Measurements from ENCODE around the gene RAD51B.
A peak's percentile ranks its signal among the peaks of the same experiment; 100 is the strongest.

RAD51B gene

GRCh38 chr14:67932708-67933246 is 113.2 kb downstream of the RAD51B start:
- H3K4me1 ChIP-seq (ENCODE audit: low read length): no peaks in the 10 kb centered on the region
- TF ChIP-seq EZH2 (optimal IDR thresholded peaks at IDR 0.05; ENCODE audit: low read depth, low read length) (no peak), EZH2phosphoT487 (IDR thresholded peaks at IDR 0.05; ENCODE audit: low read length) (no peak), CTCF (IDR thresholded peaks at IDR 0.05; ENCODE audit: low read length) (no peak)
- no peaks in the 10 kb centered on the region for H3K9me3 ChIP-seq (replicated peaks; ENCODE audit: insufficient read depth, low read length)
- DNase-seq: no peak
- no peaks in the 10 kb centered on the region for H3K9me2 ChIP-seq (replicated peaks; ENCODE audit: insufficient read depth, low read length)
- no peaks in the 10 kb centered on the region for H3F3A ChIP-seq (ENCODE audit: insufficient read depth, low read length)
- H3K36me3 ChIP-seq (replicated peaks; ENCODE audit: insufficient read depth, low read length): no peaks in the 10 kb centered on the region
- H3K9ac ChIP-seq (ENCODE audit: low read length): no peak overlapping the region
- H3K27ac ChIP-seq (ENCODE audit: low read length): no peak overlapping the region
- H2AFZ ChIP-seq (ENCODE audit: low read length): no peak overlapping the region
- H3K4me3 ChIP-seq (ENCODE audit: low read length): no peak overlapping the region
- H4K20me1 ChIP-seq (ENCODE audit: insufficient read depth, low read length): no peaks in the 10 kb centered on the region
- H3K79me2 ChIP-seq (ENCODE audit: low read length): no peaks in the 10 kb centered on the region
- H3K4me2 ChIP-seq (ENCODE audit: low read depth, low read length): no peak overlapping the region
- H3K27me3 ChIP-seq (replicated peaks; ENCODE audit: insufficient read depth, low read length): no peaks in the 10 kb centered on the region

- no peaks in the 10 kb centered on the region for H3K36me3 ChIP-seq (replicated peaks; ENCODE audit: insufficient read depth, low read length)
- TF ChIP-seq CTCF (IDR thresholded peaks at IDR 0.05; ENCODE audit: low read length) (no peak), EZH2phosphoT487 (IDR thresholded peaks at IDR 0.05; ENCODE audit: low read length) (no peak), EZH2 (optimal IDR thresholded peaks at IDR 0.05; ENCODE audit: low read depth, low read length) (no peak)
- H3K4me3 ChIP-seq (ENCODE audit: low read length): no peak overlapping the region
- no peaks in the 10 kb centered on the region for H3K9me2 ChIP-seq (replicated peaks; ENCODE audit: insufficient read depth, low read length)
- DNase-seq: no peak
- no peak overlapping the region for H3K9ac ChIP-seq (ENCODE audit: low read length)
- no peaks in the 10 kb centered on the region for H3K79me2 ChIP-seq (ENCODE audit: low read length)
- H3K9me3 ChIP-seq (replicated peaks; ENCODE audit: insufficient read depth, low read length): no peaks in the 10 kb centered on the region
- H2AFZ ChIP-seq (ENCODE audit: low read length): no peak overlapping the region
- no peak overlapping the region for H3K4me2 ChIP-seq (ENCODE audit: low read depth, low read length)
- H3K4me1 ChIP-seq (ENCODE audit: low read length): no peaks in the 10 kb centered on the region
- no peak overlapping the region for H3K27ac ChIP-seq (ENCODE audit: low read length)
- H3F3A ChIP-seq (ENCODE audit: insufficient read depth, low read length): no peaks in the 10 kb centered on the region
- no peaks in the 10 kb centered on the region for H4K20me1 ChIP-seq (ENCODE audit: insufficient read depth, low read length)
- no peaks in the 10 kb centered on the region for H3K27me3 ChIP-seq (replicated peaks; ENCODE audit: insufficient read depth, low read length)
Observed at GRCh38 chr14:67933266-67933665, 113.7 kb downstream of the RAD51B start.

DNA sequence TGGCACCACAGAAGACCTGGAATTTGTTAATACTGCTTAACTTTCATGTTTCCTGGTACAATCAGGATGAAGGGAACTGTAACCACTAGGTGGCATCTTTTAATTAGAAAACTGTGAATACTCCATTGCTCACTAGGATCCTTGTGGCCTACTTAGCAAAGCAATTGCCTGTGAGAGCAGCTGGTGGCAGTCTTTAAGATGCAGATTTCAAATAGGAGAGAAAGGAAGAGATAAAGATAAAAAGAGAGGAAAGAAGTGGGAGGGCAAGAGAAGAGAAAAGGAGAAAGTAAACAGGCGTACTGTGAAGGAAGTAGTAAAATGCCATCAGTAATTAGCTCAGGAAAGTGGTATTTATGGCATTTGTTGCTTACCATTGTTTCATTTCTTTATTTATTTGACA is 114.5 kb downstream of the RAD51B start:
- Histone ChIP-seq H3K9ac (ENCODE audit: low read length) (no peak overlapping the region), H2AFZ (ENCODE audit: low read length) (no peak overlapping the region), H3K4me2 (ENCODE audit: low read depth, low read length) (no peak overlapping the region), H3K27me3 (replicated peaks; ENCODE audit: insufficient read depth, low read length) (no peaks in the 10 kb centered on the region), H3K4me1 (ENCODE audit: low read length) (no peaks in the 10 kb centered on the region), H4K20me1 (ENCODE audit: insufficient read depth, low read length) (no peaks in the 10 kb centered on the region), H3K27ac (ENCODE audit: low read length) (no peak overlapping the region), H3K9me3 (replicated peaks; ENCODE audit: insufficient read depth, low read length) (no peaks in the 10 kb centered on the region), H3K36me3 (replicated peaks; ENCODE audit: insufficient read depth, low read length) (no peaks in the 10 kb centered on the region), H3K9me2 (replicated peaks; ENCODE audit: insufficient read depth, low read length) (no peaks in the 10 kb centered on the region), H3K79me2 (ENCODE audit: low read length) (no peaks in the 10 kb centered on the region), H3F3A (ENCODE audit: insufficient read depth, low read length) (no peaks in the 10 kb centered on the region), H3K4me3 (ENCODE audit: low read length) (no peak overlapping the region)
- peak; percentile 44 for DNase-seq
- TF ChIP-seq EZH2phosphoT487 (IDR thresholded peaks at IDR 0.05; ENCODE audit: low read length): no peak
- TF ChIP-seq CTCF (IDR thresholded peaks at IDR 0.05; ENCODE audit: low read length): peak; percentile 54
